HG03378 (cell line): ENCODE measurements around the gene CALHM6.

Experiments
- ATAC-seq: cut with Tn5 transposase; IDR thresholded peaks from one replicate; pipeline ENCODE4 v1.9.1; 2021; ENCODE audit warnings: mild to moderate bottlenecking, moderate library complexity; ENCODE audit not compliant: unreplicated experiment

CALHM6 gene

DNA sequence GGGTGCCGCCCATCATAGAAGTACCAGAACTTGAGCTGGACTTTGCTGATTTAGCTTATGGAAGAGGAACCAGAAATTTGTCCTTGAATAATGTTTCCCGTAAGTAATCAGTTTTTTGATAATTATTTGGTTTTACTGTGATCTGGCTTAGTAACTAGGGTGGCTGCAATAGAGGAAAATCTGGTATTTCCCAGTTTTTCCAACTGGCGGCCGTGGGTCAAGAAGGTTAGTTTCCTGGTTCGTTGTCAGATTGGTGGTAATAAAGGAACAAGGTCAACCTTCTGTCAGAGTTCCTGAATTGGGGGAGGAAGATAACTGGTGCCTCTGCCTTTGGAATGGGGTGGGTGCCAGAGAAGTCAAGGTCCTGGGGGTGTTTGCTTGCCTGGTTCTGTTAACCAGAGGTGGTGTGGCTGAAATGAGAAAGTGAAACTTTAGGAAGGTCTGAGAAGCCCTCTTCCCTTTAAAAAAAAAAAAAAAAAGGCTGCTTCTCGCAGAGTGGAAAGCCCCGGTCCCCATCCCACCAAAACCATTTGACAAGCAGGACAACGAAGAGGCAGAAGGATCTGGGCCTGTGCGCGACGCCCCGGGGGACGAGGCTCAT lies at the start of gene CALHM6:
Gene CALHM6, plus strand, starts transcription at position 45 of the 601 bp plus-strand sequence. Its CDS starts 555 bp downstream, at position 600.
- ATAC-seq: peak; percentile 11

GRCh38 chr6:116412270-116412669 lies 48.9 kb upstream of the CALHM6 start:
- no peak for ATAC-seq

DNA sequence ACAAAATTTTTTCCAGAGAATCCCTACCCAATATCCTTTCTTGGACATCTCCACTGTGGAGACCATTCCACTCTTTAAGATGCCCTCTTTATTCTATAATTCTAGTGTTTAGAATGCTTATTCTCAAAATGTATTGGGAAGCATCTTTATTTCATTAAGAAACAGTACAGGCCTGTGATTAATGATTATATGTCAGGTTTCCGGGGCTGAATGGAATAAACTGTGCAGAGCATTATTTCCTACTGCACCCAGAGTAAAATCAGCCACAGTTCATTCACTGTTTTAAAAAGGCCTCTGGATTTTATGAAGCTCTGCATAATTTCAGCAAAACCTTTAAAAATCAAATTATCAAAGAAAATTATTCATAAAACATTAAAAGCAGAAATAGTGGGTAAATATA lies 47.8 kb upstream of the CALHM6 start:
- ATAC-seq: no peak

DNA sequence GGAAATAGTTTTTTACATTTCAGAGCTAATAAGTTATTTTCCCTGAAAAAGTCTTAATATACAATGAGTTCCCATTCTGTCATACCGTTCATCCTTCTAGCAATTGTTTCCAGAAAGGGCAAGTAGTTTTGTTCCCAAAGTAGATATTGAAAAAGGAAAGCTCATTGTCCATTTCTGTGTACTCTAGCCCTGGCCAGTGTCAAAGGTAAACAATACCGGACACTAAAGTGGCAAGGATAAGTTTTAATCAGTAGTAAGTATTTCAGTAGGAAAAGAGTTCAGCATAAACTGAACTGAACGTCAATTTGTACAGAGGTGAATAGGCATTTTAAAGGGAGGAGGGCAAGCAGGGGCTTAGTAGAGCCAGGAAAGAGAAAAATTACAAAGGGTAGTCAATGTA lies 43.5 kb upstream of the CALHM6 start:
- no peak for ATAC-seq

GRCh38 chr6:116419069-116419786 lies 41.9 kb upstream of the CALHM6 start:
- ATAC-seq: no peak

DNA sequence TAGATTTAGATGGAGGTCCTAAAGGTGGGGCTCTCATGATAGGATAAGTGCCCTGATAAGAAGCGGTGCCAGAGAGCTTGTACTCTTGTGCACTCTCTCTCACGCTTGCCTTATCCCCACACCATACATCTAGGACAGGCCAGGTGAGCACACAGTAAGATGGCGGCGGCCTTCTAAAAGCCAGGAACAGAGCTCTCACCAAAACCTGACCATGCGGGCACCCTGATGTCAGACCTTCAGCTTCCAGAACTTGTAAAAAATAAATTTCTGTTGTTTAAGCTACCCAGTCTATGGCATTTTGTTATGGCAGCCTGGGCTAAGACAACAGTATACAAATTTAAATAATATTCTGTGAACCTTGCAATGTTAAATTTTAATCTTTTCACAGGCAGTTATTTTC lies 40.8 kb upstream of the CALHM6 start:
- ATAC-seq: no peak

DNA sequence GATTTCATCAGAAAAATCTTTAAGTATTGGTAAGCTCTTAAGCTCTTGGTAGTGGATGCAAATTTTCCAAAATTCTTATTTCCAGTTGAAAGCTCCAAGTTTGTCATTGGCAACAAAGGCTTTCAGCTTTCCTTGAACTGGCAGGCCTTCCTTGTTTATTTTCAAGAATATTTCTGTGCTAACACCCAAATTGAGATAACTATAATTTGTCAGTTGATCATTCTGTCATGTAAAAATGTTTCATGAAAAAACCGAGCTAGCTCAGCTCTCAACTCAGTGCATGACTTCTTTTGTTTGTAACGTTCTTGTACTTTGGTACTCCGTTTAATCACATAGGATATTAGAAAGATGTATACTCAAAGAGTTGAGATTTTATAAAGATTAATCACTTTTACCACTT lies 38.9 kb upstream of the CALHM6 start:
- no peak for ATAC-seq

DNA sequence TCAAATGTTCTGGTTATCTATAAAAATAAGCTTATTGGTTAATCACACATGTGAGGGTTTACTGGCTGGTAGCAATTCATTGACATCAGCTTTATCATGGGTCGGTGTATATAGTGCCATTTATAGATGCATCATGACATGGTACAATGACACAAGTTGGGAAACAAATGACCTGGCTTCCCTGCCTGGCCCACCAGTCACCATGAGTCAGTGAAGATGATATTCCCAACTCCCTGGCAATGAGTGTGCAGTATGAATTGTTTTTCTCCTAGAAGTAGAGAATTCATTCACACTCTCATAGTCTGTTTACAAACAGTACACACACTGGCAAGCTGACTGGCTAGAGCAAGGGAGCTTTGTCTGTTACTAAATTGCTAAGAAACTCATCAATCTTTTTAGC lies 37.2 kb upstream of the CALHM6 start:
- ATAC-seq: no peak

DNA sequence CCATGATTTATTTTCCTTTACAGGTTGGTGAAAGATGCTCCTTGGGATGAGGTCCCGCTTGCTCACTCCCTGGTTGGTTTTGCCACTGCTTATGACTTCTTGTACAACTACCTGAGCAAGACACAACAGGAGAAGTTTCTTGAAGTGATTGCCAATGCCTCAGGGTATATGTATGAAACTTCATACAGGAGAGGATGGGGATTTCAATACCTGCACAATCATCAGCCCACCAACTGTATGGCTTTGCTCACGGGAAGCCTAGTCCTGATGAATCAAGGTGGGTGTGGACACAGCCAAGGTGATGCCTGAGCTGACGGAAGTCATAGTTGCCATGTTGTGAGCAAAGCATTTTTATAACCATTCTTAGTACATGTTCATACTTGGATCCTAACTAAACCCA lies 34.6 kb upstream of the CALHM6 start:
- no peak for ATAC-seq

GRCh38 chr6:116429111-116429510 lies 32.1 kb upstream of the CALHM6 start:
- ATAC-seq: no peak

GRCh38 chr6:116430860-116431259 lies 30.3 kb upstream of the CALHM6 start:
- ATAC-seq: no peak

- ATAC-seq: no peak
Measured at GRCh38 chr6:116431964-116432595, 29.1 kb upstream of the CALHM6 start.

DNA sequence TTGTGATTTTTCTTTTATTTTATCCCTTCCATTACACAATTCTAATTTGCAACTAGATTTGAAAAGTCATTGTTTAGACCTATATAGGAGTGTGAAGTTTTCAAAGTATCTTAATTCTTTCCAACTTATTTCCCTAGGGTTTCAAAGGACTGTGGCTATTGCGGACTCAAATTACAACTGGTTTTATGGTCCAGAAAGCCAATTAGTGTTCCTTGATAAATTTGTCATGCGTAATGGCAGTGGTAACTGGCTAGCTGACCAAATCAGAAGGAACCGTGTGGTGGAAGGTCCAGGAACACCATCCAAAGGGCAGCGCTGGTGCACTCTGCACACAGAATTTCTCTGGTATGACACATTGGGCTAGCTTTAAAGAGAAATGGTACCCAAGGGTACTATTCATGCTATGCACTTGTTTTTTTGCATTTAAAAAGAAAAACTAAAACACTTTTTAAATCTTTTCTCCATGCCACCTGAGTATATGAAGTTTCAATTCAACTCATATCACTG lies 27.9 kb upstream of the CALHM6 start:
- ATAC-seq: no peak

GRCh38 chr6:116434056-116434725 lies 27.0 kb upstream of the CALHM6 start:
- ATAC-seq: no peak

GRCh38 chr6:116436586-116436985 lies 24.6 kb upstream of the CALHM6 start:
- no peak for ATAC-seq

DNA sequence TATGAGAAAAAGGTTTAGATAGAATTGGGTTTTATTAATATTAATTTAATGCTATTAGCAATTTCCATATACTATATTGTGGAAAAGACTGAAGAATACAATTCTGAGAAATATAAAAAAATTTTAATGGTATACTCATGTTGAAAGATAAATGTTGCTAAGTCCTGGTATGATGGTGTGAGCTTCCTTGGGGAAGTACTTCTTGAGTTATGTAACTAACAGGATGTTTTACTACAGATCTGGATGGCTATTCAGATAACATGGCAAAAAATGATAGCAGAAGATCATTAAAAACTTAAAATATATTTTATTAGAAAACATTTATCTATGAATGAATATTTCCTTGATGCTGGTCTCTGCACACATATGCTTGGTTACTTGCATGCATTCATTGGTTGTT lies 23.5 kb upstream of the CALHM6 start:
- ATAC-seq: no peak

GRCh38 chr6:116438590-116439448 lies 22.4 kb upstream of the CALHM6 start:
- ATAC-seq: no peak

DNA sequence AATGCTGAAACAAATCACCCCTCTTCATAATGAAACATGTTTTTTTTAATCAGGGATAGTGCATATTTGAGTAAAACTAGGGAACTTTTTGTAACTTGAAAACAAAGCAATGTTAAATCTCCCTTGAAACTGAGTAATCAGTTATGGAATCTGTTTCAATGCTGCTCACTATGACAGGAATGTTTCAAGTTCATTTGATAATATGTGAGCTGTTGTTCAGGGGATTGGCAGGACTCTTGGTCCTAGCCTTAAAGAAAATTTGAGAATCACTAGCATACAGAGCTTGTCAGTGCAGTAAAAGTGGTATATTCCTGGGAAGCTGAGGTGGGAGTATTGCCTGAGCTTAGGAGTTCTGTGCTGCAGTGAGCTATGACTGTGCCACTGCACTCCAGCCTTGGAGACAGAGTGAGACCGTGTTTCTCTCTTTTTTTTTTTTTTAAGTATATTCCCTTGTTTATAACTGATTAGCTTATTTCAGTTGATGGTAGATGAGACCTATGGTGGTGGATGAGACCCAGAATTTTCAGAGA lies 21.6 kb upstream of the CALHM6 start:
- no peak for ATAC-seq

- ATAC-seq: no peak
Measured at GRCh38 chr6:116443105-116443504, 18.1 kb upstream of the CALHM6 start.

- ATAC-seq: peak; percentile 68
Measured at GRCh38 chr6:116444092-116444491, 17.1 kb upstream of the CALHM6 start.
